Gastroesophageal sphincter (tissue), 4 donors: ENCODE data around the gene CLCA1. TPM values are rescaled to one million over a fixed set of nuclear protein-coding genes. Genes with fewer than 3 reads are reported as not detected.

Experiments used
- ATAC-seq: fragments of 150-250 bp; one replicate; pipeline ENCODE4 v1.9.1; 2016; ENCODE audit warnings: mild to moderate bottlenecking, moderate library complexity
- H3K27ac ChIP-seq, 4 donors: fragments of 200-600 bp; sonication (generic) in 3 of 4; 1 replicate in 3 of 4; 2 replicates in 1 of 4; pipeline ENCODE4 v1.5.1; 2016 to 2019
- H3K27me3 ChIP-seq: fragments of 200-600 bp; sonication (generic); one replicate; pipeline ENCODE4 v1.5.1; 2019
- H3K36me3 ChIP-seq, 2 donors: fragments of 200-600 bp; sonication (generic); one replicate each; pipeline ENCODE4 v1.5.1; 2019; ENCODE audit warnings: control low read depth in 1 of 2
- H3K4me1 ChIP-seq, 3 donors: fragments of 200-600 bp; sonication (generic); 1 replicate in 2 of 3; 2 replicates in 1 of 3; pipeline ENCODE4 v1.5.1; 2016 to 2019; ENCODE audit warnings: control low read depth in 2 of 3
- H3K4me3 ChIP-seq, 2 donors: fragments of 200-600 bp; sonication (generic); one replicate each; pipeline ENCODE4 v1.5.1; 2019; ENCODE audit warnings: mild to moderate bottlenecking in 1 of 2, moderate library complexity in 1 of 2
- H3K9me3 ChIP-seq, 3 donors: fragments of 200-600 bp; sonication (generic); one replicate each; pipeline ENCODE4 v1.5.1; 2017 to 2019; ENCODE audit warnings: control low read depth in 2 of 3
- CTCF ChIP-seq, 4 experiments: fragments of 200-600 bp in 2 of 4; fragments of 450-650 bp in 2 of 4; sonication (generic) in 1 of 4; IDR thresholded peaks; one replicate each; pipeline ENCODE4 v1.5.1; 2017 to 2019; ENCODE audit warnings: antibody characterized with exemption in 4 of 4, mild to moderate bottlenecking in 2 of 4, moderate library complexity in 2 of 4
- EP300 ChIP-seq: sonication (generic); formaldehyde crosslinking; IDR thresholded peaks from one replicate; pipeline ENCODE4 v1.6.1; 2017; ENCODE audit warnings: antibody characterized with exemption, mild to moderate bottlenecking
- POLR2A ChIP-seq, 2 donors: fragments of 450-650 bp; IDR thresholded peaks; one replicate each; pipeline ENCODE4 v1.6.1; 2017; ENCODE audit warnings: antibody characterized with exemption in 2 of 2, mild to moderate bottlenecking in 2 of 2, moderate library complexity in 1 of 2
- POLR2AphosphoS5 ChIP-seq: sonication (generic); formaldehyde crosslinking; IDR thresholded peaks from one replicate; pipeline ENCODE4 v1.6.1; 2017; ENCODE audit warnings: antibody characterized with exemption
- WGBS, 2 donors: methylation state at CpG; one replicate each; pipeline ENCODE4 v1.1.5; 2018; ENCODE audit warnings: low coverage in 1 of 2; 5-methylcytosine and 5-hydroxymethylcytosine counted together
- total RNA-seq, 4 donors: library from RNA; depleted of rRNA; stranded (reverse); fragments of >200 nt; gene quantifications; one replicate each; pipeline ENCODE4 v1.1.0, GENCODE V29; 2016

Gene CLCA1
- total RNA-seq, 4 donors from 2014 or later = not detected

DNA sequence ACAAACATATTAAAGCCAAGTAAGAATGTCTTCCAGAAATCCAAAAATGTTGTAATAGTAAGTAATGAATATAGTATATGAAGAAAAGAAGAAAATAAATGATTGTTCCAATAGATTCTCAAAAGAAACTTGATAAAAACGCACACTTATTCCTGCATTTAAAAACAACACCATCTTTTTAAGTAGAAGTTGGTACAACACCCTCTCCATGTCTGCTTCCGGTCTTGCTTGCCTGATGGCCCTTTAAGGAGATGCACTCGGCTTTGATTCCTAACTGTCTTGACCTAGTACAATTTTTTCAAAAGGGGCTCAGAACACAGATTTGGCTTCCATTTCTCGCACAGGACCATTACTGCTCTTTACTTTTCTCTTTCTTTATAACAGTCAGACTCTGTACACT, 9.0 kb downstream of the CLCA1 start:
- Histone ChIP-seq H3K27me3 (no peaks in the 10 kb centered on the region), H3K27ac (peak overlapping the region in 1 of 4 donors; percentile 1), H3K9me3 (no peaks in the 10 kb centered on the region), H3K4me1 (peaks cover 0 to 6% (median 0%) of the 10 kb centered on the region in 3 donors), H3K4me3 (no peak overlapping the region), H3K36me3 (no peaks in the 10 kb centered on the region)
- WGBS, 2 donors = 50 to 59% methylated on average over 4 of the region's 4 CpGs
- ATAC-seq = no peak
- TF ChIP-seq POLR2A (IDR thresholded peaks at IDR 0.05) = no peak
- TF ChIP-seq CTCF (IDR thresholded peaks at IDR 0.05) = no peak
- no peak for TF ChIP-seq POLR2AphosphoS5
- no peak for TF ChIP-seq EP300

GRCh38 chr1:86478416-86479156, 9.9 kb downstream of the CLCA1 start:
- no peak for ATAC-seq
- Histone ChIP-seq H3K9me3 (no peaks in the 10 kb centered on the region), H3K27me3 (no peaks in the 10 kb centered on the region), H3K4me1 (peaks cover 0 to 6% (median 0%) of the 10 kb centered on the region in 3 donors), H3K36me3 (no peaks in the 10 kb centered on the region), H3K27ac (no peak overlapping the region), H3K4me3 (no peak overlapping the region)
- TF ChIP-seq POLR2A (IDR thresholded peaks at IDR 0.05) = no peak
- TF ChIP-seq EP300 = no peak
- no peak for TF ChIP-seq CTCF (IDR thresholded peaks at IDR 0.05)
- TF ChIP-seq POLR2AphosphoS5 = no peak
- WGBS, 2 donors = 48 to 61% methylated on average over 4 to 5 of the region's 5 CpGs

GRCh38 chr1:86481966-86482365, 13.2 kb downstream of the CLCA1 start:
- Histone ChIP-seq H3K27me3 (no peaks in the 10 kb centered on the region), H3K9me3 (no peaks in the 10 kb centered on the region)
- 93 to 94% methylated on average over 3 to 4 of the region's 4 CpGs for WGBS, 2 donors

GRCh38 chr1:86487131-86487810, 18.5 kb downstream of the CLCA1 start:
- Histone ChIP-seq H3K36me3 (no peaks in the 10 kb centered on the region), H3K27me3 (no peaks in the 10 kb centered on the region), H3K4me3 (no peak overlapping the region), H3K9me3 (no peaks in the 10 kb centered on the region), H3K4me1 (no peaks in the 10 kb centered on the region), H3K27ac (peak overlapping the region in 2 of 4 donors; percentile 32 to 43)
- TF ChIP-seq POLR2AphosphoS5 = no peak
- TF ChIP-seq EP300 = no peak
- no peak for TF ChIP-seq CTCF (IDR thresholded peaks at IDR 0.05)
- no peak for TF ChIP-seq POLR2A (IDR thresholded peaks at IDR 0.05)
- ATAC-seq = peak; percentile 85
- 59 to 80% methylated on average over 1 to 3 of the region's 4 CpGs for WGBS, 2 donors

More at GRCh38 chr1:86481966-86482365, 13.2 kb downstream of the CLCA1 start:
- TF ChIP-seq POLR2AphosphoS5 = no peak
- no peak for TF ChIP-seq POLR2A (IDR thresholded peaks at IDR 0.05)
- TF ChIP-seq CTCF (IDR thresholded peaks at IDR 0.05) = no peak
- TF ChIP-seq EP300 = no peak
- Histone ChIP-seq H3K4me3 (no peak overlapping the region), H3K4me1 (peaks cover 0 to 6% (median 0%) of the 10 kb centered on the region in 3 donors), H3K27ac (no peak overlapping the region), H3K36me3 (no peaks in the 10 kb centered on the region)
- no peak for ATAC-seq

- H3K27ac ChIP-seq = peak overlapping the region in 2 of 4 donors; percentile 32 to 37
- H3K4me3 ChIP-seq = no peak overlapping the region
- 86 to 100% methylated on average over 2 to 3 of the region's 4 CpGs for WGBS, 2 donors
- no peaks in the 10 kb centered on the region for H3K9me3 ChIP-seq
- H3K4me1 ChIP-seq = no peaks in the 10 kb centered on the region
- no peaks in the 10 kb centered on the region for H3K27me3 ChIP-seq
- no peaks in the 10 kb centered on the region for H3K36me3 ChIP-seq
- ATAC-seq = peak; percentile 58
- TF ChIP-seq EP300 = no peak
- TF ChIP-seq POLR2AphosphoS5 = no peak
- TF ChIP-seq POLR2A (IDR thresholded peaks at IDR 0.05) = no peak
- TF ChIP-seq CTCF (IDR thresholded peaks at IDR 0.05) = no peak
Measured at GRCh38 chr1:86487811-86488141, 19.0 kb downstream of the CLCA1 start.
